ENCODE data around the gene ARFGAP2.
"Not testable (repeated sequence)": the region's sequence is repeated elsewhere in the genome, so short reads cannot be mapped to it uniquely, and the experiment has no call there.

ARFGAP2 gene

DNA sequence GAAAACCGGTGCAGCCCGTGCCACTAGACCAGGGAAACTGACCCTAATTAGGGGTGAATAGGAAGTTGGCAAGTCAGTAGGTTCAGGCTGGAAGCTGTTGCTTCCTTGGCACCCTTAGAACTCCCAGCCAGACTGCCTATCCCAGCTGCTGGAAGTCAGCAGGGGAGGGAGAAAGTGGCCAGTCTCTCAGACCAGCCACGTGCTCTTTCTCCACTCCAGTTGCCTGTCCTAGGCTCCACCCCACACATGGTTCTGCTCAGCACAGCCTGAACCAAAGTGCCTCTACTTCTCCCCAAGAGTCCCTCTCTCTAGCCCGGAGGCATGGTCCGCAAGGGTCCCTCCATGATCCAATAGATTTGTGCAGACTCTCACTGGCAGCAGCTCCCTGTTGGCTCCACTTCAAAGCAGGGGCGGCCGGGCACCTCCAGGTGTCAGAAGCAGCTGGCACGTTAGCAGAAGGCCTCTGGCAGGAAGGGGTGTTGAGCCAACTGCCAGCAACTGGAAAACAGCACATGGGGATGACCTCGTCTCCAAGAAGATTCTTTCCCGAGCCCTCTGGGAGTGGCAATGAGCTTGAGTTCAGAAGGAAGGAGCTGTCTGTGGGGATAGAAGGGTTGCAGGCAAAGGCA, 27.7 kb downstream of the ARFGAP2 start:
- no peak for DNase-seq (ENCODE audit: low spot score)

GRCh38 chr11:47148270-47148669, 28.4 kb downstream of the ARFGAP2 start:
- DNase-seq (ENCODE audit: low spot score), result no peak

GRCh38 chr11:47147681-47148080, 29.0 kb downstream of the ARFGAP2 start:
- no peak for DNase-seq (ENCODE audit: low spot score)

- DNase-seq (ENCODE audit: low spot score), result no peak
Observed at GRCh38 chr11:47147250-47147649, 29.4 kb downstream of the ARFGAP2 start.

- DNase-seq (ENCODE audit: low spot score), result no peak
Observed at GRCh38 chr11:47144541-47144940, 32.1 kb downstream of the ARFGAP2 start.

DNA sequence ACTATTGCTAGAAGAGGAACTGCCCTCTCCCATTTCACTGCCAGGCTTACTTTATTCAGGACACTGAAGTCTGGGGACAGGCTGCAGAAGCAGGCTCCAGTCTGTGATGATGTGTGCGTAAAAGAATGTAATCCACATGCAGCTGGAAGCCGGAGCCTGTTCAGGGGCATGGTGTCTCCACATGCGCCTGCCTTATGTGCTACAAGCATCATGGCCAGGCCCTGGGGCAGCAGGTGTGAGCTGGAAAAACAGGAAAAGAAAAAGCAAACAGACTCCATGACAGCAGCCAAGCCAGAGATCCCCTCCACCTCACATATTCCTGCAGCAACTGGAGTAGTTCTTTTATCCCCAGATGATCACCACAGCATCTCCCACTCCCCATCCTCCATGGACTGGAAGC, 33.4 kb downstream of the ARFGAP2 start:
- DNase-seq (ENCODE audit: low spot score), result no peak

- DNase-seq (ENCODE audit: low spot score), result no peak
Observed at GRCh38 chr11:47139878-47140277, 36.8 kb downstream of the ARFGAP2 start.

DNA sequence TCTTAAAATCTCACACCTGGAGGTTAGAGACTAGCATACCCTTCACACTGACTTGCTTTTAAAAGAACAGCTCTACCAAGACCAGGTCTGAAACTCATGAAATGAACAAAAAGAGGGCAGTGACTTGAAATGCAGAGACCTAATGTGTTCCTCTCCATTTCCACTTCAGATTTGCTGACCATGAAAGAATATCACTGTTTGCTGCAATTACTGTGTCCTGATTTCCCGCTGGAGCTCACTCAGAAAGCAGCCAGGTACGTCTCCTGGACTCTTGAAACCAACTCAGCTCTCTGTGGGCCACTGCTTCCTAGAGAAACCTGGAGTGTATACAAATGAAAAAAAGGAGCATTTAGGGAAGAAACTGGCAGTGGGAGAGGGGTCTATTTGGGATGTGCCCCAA, 39.2 kb downstream of the ARFGAP2 start:
- DNase-seq (ENCODE audit: low spot score), result no peak

GRCh38 chr11:47136921-47137320, 39.8 kb downstream of the ARFGAP2 start:
- DNase-seq (ENCODE audit: low spot score), result no peak

DNA sequence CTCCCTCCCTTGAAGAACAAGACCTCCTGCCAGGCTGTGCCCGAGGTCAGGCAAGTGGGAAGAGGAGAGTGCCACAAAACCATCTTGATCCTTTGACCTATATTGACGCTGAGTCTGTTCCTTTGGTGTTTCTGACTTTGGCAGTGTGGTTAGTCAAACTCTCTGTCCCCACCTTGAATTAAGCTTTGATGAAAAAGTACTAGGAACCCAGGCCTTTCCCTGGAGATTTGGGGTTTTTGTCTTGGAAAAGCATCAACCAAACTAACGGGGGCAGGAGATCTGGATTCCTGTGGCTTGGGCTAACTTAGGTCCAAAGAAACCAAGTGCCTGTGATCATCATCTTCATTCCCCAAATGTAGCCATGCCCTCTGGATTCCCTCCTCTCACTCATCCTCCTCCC, 40.4 kb downstream of the ARFGAP2 start:
- DNase-seq (ENCODE audit: low spot score), result no peak

DNA sequence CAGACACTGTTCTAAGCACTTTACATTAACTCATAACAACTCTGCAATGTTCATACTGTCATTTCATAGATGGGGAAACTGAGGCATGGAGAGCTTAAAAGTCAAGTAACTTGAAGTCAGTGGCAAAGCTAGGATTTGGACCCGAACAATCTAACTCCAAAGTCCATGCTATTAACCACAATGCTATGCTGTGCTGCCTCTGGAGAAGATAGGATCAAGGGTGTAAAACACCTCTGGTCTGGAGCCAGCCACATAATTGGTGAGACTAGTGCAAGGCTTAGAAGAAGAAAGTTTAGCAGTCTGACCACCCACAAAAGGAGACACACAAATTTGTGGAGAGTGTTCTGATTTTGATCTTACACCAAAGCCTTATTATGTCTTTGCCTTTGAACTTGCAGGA, 43.7 kb downstream of the ARFGAP2 start:
- DNase-seq (ENCODE audit: low spot score), result no peak

DNA sequence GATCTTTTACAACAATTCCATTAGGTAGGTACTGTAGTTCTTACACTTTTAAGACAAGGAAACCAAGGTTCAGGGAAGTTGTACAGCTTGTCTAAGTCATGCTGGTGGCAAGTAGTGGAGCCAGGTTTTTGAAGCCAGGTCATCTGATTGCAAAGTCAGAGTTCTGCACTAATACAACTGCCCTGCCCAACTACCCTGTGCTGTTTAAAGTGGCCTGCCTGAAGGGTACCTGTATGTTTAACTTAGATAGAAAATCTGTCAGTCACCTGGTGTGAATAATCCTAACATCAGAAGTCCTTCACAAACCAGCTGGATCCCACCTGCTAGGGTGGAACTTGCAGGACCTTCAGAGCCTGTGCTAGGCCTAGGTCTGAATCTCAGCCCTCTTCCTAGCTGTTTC, 44.2 kb downstream of the ARFGAP2 start:
- DNase-seq (ENCODE audit: low spot score), result no peak

GRCh38 chr11:47131136-47131535, 45.5 kb downstream of the ARFGAP2 start:
- DNase-seq (ENCODE audit: low spot score), result no peak

- DNase-seq (ENCODE audit: low spot score), result no peak
Observed at GRCh38 chr11:47130543-47130942, 46.1 kb downstream of the ARFGAP2 start.

DNA sequence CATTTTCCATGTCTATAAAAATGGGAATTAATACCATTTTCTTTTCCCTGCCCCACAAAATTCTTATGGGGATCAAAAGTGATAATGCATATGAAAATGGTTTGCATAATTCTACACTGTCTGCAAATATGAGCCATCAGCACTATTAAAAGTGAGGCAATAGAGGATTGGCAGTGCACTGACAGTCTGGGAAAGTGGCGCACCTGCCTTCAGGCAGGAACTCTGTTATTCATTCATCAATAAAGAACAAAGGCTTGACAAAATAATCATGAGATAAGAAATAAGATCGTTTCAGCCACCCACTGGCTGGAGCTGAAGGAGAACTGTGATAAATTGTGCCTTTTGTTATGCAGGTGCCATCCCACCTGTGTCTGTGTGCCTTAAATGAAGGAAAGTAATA, 49.5 kb downstream of the ARFGAP2 start:
- no peak for DNase-seq (ENCODE audit: low spot score)

DNA sequence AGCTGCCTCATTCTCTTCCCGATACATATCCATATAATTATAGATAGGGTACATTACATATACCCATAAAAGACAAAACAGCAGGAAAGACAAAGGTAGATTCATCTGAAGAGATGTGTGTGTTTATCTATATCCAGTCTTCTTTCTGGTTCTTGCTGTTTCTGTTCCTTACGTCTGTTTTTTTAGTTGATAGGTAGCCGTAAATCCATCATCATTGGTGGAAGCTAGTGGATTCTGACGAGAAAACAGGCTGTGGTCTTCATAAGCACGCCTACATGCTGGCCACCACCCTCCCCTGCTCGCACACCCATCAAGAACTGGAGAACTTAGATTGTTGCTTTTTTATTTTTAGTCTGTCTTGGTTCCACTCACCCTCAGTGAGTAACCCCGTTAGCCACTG, 51.6 kb downstream of the ARFGAP2 start:
- DNase-seq (ENCODE audit: low spot score), result no peak

- no peak for DNase-seq (ENCODE audit: low spot score)
Observed at GRCh38 chr11:47124675-47125074, 52.0 kb downstream of the ARFGAP2 start.

- DNase-seq (ENCODE audit: low spot score), result no peak
Observed at GRCh38 chr11:47123094-47123493, 53.6 kb downstream of the ARFGAP2 start.

- no peak for DNase-seq (ENCODE audit: low spot score)
Observed at GRCh38 chr11:47121731-47122130, 54.9 kb downstream of the ARFGAP2 start.

DNA sequence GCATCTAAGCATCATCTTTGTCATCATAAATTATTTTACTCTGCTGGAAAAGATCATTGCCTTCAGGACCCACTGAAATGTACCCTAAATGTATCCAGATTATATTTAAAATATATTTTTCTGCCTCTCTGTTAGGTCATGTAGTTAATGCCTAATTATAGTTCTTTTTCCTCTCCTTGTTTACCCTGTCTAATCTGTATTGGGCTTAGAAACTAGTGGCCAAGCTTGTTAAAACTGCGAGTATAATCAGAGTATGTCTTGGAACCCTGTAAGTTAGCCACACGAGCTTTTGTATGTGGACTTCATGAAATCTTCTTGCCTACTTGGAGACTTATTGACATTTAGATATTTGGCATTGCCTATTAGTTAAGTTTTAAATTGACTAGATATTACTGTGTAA, 55.6 kb downstream of the ARFGAP2 start:
- no peak for DNase-seq (ENCODE audit: low spot score)

DNA sequence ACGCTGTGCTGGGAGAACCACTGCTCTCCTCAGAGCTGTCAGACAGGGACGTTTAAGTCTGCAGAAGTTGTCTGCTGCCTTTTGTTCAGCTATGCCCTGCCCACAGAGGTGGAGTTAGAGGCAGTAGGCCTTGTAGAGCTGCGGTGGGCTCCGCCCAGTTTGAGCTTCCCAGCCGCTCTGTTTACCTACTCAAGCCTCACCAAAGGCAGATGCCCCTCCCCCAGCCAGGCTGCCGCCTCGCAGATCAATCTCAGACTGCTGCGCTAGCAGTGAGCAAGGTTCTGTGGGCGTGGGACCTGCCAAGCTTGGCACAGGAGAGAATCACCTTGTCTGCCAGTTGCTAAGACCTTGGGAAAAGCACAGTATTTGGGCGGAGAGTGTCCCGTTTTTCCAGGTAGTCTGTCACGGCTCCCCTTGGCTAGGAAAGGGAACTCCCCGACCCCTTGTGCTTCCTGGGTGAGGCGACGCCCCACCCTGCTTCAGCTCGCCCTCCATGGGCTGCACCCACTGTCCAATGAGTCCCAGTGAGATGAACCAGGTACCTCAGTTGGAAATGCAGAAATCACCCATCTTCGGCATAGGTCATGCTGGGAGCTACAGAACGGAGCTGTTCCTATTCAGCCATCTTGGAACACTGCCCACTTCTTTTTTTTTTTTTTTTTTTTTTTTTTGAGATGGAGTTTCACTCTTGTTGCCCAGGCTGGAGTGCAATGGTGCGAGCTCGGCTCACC, 57.6 kb downstream of the ARFGAP2 start:
- DNase-seq (ENCODE audit: low spot score), result not testable (repeated sequence)

Measured in D341Med (cell line).